GM19023 (cell line): ENCODE data around the gene C10orf105.

Source experiments
- ATAC-seq: cut with Tn5 transposase; IDR thresholded peaks from one replicate; pipeline ENCODE4 v1.9.1; 2021; ENCODE audit warnings: mild to moderate bottlenecking, moderate library complexity; ENCODE audit not compliant: unreplicated experiment

C10orf105 gene

GRCh38 chr10:71739358-71739900 lies 19.9 kb upstream of the C10orf105 start:
- no peak for ATAC-seq

DNA sequence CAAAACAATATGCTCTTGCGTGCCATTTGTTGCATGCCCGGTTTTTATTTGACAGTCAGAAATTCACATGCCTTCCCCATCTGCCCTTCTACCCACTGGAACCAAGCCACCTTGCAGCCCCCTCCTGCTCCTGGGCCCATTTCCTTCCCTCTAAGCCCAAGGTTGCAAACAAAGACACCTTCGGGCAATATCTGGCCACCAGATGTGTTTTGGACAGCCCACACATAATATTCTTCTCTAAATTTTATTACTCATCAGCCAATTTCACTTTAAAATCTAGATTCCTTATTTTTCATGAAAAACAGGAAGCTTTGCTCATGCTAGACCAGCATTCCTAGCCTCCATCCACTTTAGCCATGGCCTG lies 18.2 kb upstream of the C10orf105 start:
- ATAC-seq, result no peak

DNA sequence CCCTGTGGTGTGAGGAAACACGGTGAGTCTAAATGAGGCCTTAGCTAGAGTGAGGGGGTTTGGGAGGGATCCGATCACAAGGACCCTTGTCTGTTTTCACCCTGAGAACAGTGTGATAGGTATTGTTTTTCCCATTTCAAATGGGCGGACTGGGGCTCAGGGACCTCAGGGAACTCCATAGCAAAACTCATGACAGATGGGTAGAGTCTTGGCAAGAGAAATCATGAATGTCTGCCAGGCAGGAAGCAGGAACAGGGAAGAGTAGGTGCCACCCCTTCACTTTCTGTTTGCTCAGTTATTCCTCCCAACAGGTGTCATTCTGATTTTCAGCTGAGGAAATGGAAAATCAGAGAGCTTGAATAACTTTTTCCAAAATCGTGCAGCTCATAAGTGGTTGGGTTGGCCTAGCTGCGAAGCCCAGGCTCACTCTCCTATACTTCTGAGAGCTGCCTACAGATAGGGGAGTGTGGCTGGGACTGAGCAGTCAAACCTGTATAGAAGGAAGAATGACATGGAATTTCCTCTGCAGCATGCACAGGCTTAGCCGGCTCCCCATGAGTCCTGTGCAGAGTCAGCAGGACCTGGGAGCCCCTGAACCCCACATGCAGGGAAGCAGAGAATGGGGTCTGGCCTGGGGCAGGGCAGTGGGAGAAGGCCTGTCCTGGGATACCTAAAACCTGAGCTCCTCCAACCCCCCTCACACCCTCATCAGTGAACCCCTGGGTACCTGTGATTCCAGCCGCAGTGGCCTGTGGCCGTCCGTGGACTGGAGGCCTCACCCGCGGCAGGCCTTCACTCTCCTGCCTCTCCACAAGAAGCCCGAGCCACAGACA lies 17.6 kb upstream of the C10orf105 start:
- ATAC-seq, result no peak

DNA sequence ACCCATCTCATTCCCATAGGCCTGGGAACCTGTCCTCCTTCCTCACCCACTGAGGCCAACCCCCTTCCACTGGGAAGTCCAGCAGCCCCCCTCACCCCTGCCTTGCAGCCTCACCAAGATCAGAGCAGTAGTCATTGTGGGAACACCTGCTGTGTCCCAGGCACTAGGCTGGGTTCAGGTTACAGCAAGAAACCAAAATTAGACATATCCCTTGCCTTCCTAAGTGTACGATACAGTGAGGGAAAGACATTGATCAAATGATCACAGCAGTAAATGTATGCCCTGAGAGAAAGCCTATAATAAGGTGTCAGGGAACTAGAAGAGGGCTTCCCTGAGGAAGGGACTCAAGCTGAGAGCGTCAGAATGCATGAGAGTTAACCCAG lies 17.0 kb upstream of the C10orf105 start:
- ATAC-seq, result no peak

GRCh38 chr10:71735709-71736569 lies 16.4 kb upstream of the C10orf105 start:
- ATAC-seq, result no peak

DNA sequence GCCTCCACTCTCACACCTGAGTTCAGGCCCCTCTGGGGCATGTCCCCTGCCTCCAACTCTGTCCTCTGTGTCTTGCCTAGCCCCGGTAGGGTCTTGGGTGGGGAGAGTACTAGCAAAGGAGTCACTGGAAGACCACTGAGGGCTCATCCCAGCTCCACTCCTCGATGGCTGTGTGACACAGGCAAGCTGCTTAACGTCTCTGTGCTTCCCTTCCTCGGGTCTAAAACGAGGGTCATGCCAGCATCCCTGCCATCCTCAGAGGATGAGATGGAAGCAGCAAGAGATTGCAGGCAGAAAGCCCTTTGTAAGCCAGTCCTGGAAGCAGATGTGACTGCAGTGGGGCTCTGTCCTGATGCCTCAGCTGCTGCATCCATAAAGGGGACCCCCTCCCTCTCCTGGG lies 15.2 kb upstream of the C10orf105 start:
- no peak for ATAC-seq

DNA sequence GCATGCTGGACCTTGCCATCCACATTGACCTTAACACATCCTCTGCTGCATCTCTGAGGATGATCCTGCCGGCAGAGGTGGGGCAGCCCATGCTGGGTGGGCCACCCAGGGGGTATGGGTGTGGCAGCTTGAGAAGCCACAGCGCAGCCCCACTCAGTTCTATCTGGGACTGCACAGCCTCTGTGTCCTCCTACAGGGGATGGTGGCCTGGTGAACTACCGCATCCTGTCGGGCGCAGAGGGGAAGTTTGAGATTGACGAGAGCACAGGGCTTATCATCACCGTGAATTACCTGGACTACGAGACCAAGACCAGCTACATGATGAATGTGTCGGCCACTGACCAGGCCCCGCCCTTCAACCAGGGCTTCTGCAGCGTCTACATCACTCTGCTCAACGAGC lies 12.2 kb upstream of the C10orf105 start:
- ATAC-seq, result no peak

DNA sequence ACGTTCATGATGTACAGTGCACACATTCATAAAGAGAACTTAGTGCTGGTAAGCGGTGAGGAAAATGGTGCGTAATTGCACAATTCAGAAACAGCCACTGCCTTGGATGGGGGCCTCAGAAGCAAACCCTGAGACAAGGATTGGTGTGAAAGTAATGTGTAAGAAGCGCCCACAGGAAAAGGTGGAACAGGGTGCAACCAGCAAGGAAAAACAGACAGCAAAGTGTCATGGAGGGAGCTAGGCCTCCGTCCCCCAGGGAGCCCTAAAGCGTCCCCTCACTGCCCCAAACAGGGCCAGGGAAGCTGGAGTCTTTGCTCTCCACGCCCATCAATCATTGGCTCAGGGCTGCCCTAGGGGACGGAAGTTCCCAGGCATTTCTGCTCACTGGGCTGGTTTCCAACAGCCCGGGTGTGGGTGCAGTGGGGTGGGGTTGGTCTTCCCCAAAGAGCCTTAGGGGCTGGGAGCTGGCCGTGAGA lies 9.6 kb upstream of the C10orf105 start:
- ATAC-seq, result no peak

- ATAC-seq, result peak; percentile 61
Observed at GRCh38 chr10:71727738-71728737, 8.5 kb upstream of the C10orf105 start.

GRCh38 chr10:71727105-71727737 lies 7.6 kb upstream of the C10orf105 start:
- ATAC-seq, result peak; percentile 47

GRCh38 chr10:71726580-71727104 lies 7.1 kb upstream of the C10orf105 start:
- no peak for ATAC-seq

- ATAC-seq, result no peak
Observed at GRCh38 chr10:71725998-71726579, 6.5 kb upstream of the C10orf105 start.

GRCh38 chr10:71725249-71725648 lies 5.7 kb upstream of the C10orf105 start:
- no peak for ATAC-seq

- no peak for ATAC-seq
Observed at GRCh38 chr10:71724539-71724938, 5.0 kb upstream of the C10orf105 start.

- ATAC-seq, result no peak
Observed at GRCh38 chr10:71723311-71723710, 3.7 kb upstream of the C10orf105 start.

- ATAC-seq, result no peak
Observed at GRCh38 chr10:71722849-71723248, 3.3 kb upstream of the C10orf105 start.

DNA sequence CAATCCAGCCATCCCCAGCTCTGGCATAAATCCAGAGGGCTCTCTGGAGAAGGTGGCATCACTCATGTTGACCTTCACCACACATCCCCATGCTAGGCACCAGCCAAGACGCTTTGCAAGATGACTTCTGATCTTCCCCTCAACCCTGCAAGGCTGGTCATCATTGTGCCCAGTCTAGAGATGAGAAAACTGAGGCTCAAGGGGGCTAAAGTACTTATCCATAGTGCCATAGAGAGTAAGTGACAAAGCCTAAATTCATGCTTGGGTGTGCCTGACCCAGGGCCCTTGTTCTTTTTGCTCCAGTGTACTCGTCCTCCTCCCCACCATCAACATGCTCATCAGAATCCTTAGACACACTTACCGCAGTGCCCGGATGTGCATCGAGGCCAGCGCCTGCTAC lies 1.7 kb upstream of the C10orf105 start:
- no peak for ATAC-seq

- no peak for ATAC-seq
Observed at GRCh38 chr10:71720288-71720687, 710 bp upstream of the C10orf105 start.

GRCh38 chr10:71719042-71719441 lies 536 bp downstream of the C10orf105 start:
- ATAC-seq, result no peak
